Common myeloid progenitor, CD34-positive (primary cell): Measurements from ENCODE around the gene EDC4.
A peak's percentile ranks its signal among the peaks of the same experiment; 100 is the strongest.

Experiments used
- CTCF ChIA-PET: fragments of 350-600 bp; sonication (Branson Sonifier 250); formaldehyde crosslinking; loops from one replicate; lab custom pipeline; 2021; ENCODE audit warnings: antibody characterized with exemption; lab: Charles Lee
- POLR2A ChIA-PET: fragments of 350-600 bp; sonication (Branson Sonifier 250); formaldehyde crosslinking; loops from one replicate; lab custom pipeline; 2021; ENCODE audit warnings: antibody characterized with exemption; lab: Charles Lee
- DNase-seq, 3 donors: peaks; one replicate each; pipeline versions ENCODE4 v3.0.0 to v3.0.0-alpha.2; 2013
- H3K27ac ChIP-seq, 2 experiments: 1 replicate in 1 of 2; 2 replicates in 1 of 2; pipeline ENCODE4 v1.7.0; 2013; ENCODE audit warnings: inconsistent platforms in 2 of 2, low read length in 2 of 2, mild to moderate bottlenecking in 2 of 2, low read depth in 1 of 2, moderate library complexity in 1 of 2; ENCODE audit not compliant: severe bottlenecking in 2 of 2, insufficient read depth in 1 of 2, poor library complexity in 1 of 2
- H3K27me3 ChIP-seq, 5 experiments: replicated peaks in 2 of 5; 1 replicate in 3 of 5; 2 replicates in 2 of 5; pipeline versions ENCODE4 v1.6.1 to v1.7.0; 2013; ENCODE audit warnings: low read length in 4 of 5, mild to moderate bottlenecking in 2 of 5, moderate library complexity in 2 of 5, inconsistent platforms in 1 of 5; ENCODE audit not compliant: insufficient read depth in 5 of 5, control insufficient read depth in 4 of 5
- H3K36me3 ChIP-seq, 4 experiments: 1 replicate in 2 of 4; 2 replicates in 2 of 4; pipeline versions ENCODE4 v1.6.1 to v1.7.0; 2013; ENCODE audit warnings: low read length in 3 of 4, control low read depth in 1 of 4, mild to moderate bottlenecking in 1 of 4; ENCODE audit not compliant: control insufficient read depth in 4 of 4, insufficient read depth in 4 of 4
- H3K4me1 ChIP-seq, 4 experiments: 1 replicate in 3 of 4; 2 replicates in 1 of 4; pipeline versions ENCODE4 v1.6.1 to v1.7.1; 2013; ENCODE audit warnings: low read length in 3 of 4, mild to moderate bottlenecking in 3 of 4, control low read depth in 1 of 4, inconsistent platforms in 1 of 4, moderate library complexity in 1 of 4; ENCODE audit not compliant: control insufficient read depth in 4 of 4, insufficient read depth in 4 of 4; ENCODE audit errors: control extremely low read depth in 1 of 4
- H3K4me3 ChIP-seq, 7 experiments: 1 replicate in 4 of 7; 2 replicates in 3 of 7; pipeline versions ENCODE4 v1.5.1 to v1.7.0; 2013; ENCODE audit warnings: mild to moderate bottlenecking in 7 of 7, low read length in 6 of 7, moderate library complexity in 6 of 7, inconsistent platforms in 2 of 7, low read depth in 2 of 7, control low read depth in 1 of 7; ENCODE audit not compliant: insufficient read depth in 4 of 7, control insufficient read depth in 1 of 7; ENCODE audit errors: extremely low read depth in 1 of 7
- H3K9me3 ChIP-seq, 5 experiments: 1 replicate in 4 of 5; 2 replicates in 1 of 5; pipeline versions ENCODE4 v1.6.1 to v1.7.1; 2013; ENCODE audit warnings: low read length in 4 of 5, mild to moderate bottlenecking in 2 of 5, inconsistent platforms in 1 of 5, low read depth in 1 of 5, moderate library complexity in 1 of 5; ENCODE audit not compliant: control insufficient read depth in 4 of 5, insufficient read depth in 2 of 5; ENCODE audit errors: control extremely low read depth in 1 of 5
- WGBS: methylation state at CpG from one replicate; pipeline ENCODE4 v1.1.5; 2013; ENCODE audit not compliant: insufficient coverage; 5-methylcytosine and 5-hydroxymethylcytosine counted together

EDC4 gene

GRCh38 chr16:67928147-67928546 lies 55.3 kb downstream of the EDC4 start:
- CTCF ChIA-PET = interaction anchor here (0.8 to 21.3 kb wide), 12 partner anchors 13 to 254 kb away, joined by 3 to 359 read pairs (median 6); partner anchors contain the start of genes EDC4 and NRN1L
- H3K27ac ChIP-seq = no peak overlapping the region
- no peaks in the 10 kb centered on the region for H3K9me3 ChIP-seq
- no peaks in the 10 kb centered on the region for H3K4me1 ChIP-seq
- POLR2A ChIA-PET = interaction anchor here (0.7 kb wide), 2 partner anchors 29 to 243 kb away, joined by 3 read pairs; no protein-coding TSS in a partner anchor
- no peaks in the 10 kb centered on the region for H3K27me3 ChIP-seq
- no peak for DNase-seq
- no peak overlapping the region for H3K4me3 ChIP-seq
- peaks cover 0 to 75% (median 49%) of the 10 kb centered on the region in 4 experiments for H3K36me3 ChIP-seq
- 91% methylated on average over 7 of the region's 7 CpGs for WGBS

GRCh38 chr16:67928561-67929364 lies 55.9 kb downstream of the EDC4 start:
- CTCF ChIA-PET = interaction anchor here (0.7 to 21.3 kb wide), 15 partner anchors 11 to 259 kb away, joined by 3 to 359 read pairs (median 5); partner anchors contain the start of genes EDC4 and NRN1L
- no peaks in the 10 kb centered on the region for H3K4me1 ChIP-seq
- DNase-seq = peak; percentile 56 to 77 (median 69)
- H3K27me3 ChIP-seq = no peaks in the 10 kb centered on the region
- no peak overlapping the region for H3K27ac ChIP-seq
- no peak overlapping the region for H3K4me3 ChIP-seq
- POLR2A ChIA-PET = interaction anchor here (0.7 kb wide), 2 partner anchors 30 to 243 kb away, joined by 3 read pairs; no protein-coding TSS in a partner anchor
- no peaks in the 10 kb centered on the region for H3K9me3 ChIP-seq
- peaks cover 0 to 73% (median 51%) of the 10 kb centered on the region in 4 experiments for H3K36me3 ChIP-seq
- WGBS = 76% methylated on average over 11 of the region's 16 CpGs

GRCh38 chr16:67930191-67930590 lies 57.3 kb downstream of the EDC4 start:
- ChIA-PET POLR2A (no interaction called here), CTCF (interaction anchor here (1.5 to 21.3 kb wide), 8 partner anchors 12 to 298 kb away, joined by 3 to 359 read pairs (median 6); partner anchors contain the start of genes EDC4 and NRN1L)
- H3K36me3 ChIP-seq = peaks cover 0 to 82% (median 62%) of the 10 kb centered on the region in 4 experiments
- H3K27ac ChIP-seq = no peak overlapping the region
- peaks cover 0 to 6% (median 3%) of the 10 kb centered on the region in 4 experiments for H3K4me1 ChIP-seq
- no peaks in the 10 kb centered on the region for H3K27me3 ChIP-seq
- H3K4me3 ChIP-seq = no peak overlapping the region
- H3K9me3 ChIP-seq = no peaks in the 10 kb centered on the region
- 98% methylated on average over 14 of the region's 14 CpGs for WGBS
- no peak for DNase-seq

- Histone ChIP-seq H3K36me3 (peaks cover 0 to 82% (median 63%) of the 10 kb centered on the region in 4 experiments), H3K9me3 (no peaks in the 10 kb centered on the region), H3K27ac (no peak overlapping the region), H3K4me1 (peaks cover 0 to 10% (median 9%) of the 10 kb centered on the region in 4 experiments), H3K4me3 (no peak overlapping the region), H3K27me3 (no peaks in the 10 kb centered on the region)
- 96% methylated on average over 17 of the region's 17 CpGs for WGBS
- ChIA-PET CTCF (interaction anchor here (1.5 to 21.3 kb wide), 5 partner anchors 13 to 297 kb away, joined by 3 to 359 read pairs (median 5); partner anchors contain the start of genes EDC4 and NRN1L), POLR2A (no interaction called here)
- no peak for DNase-seq
Observed at GRCh38 chr16:67930678-67931211, 57.9 kb downstream of the EDC4 start.
